MM.1S (cell line): ENCODE data around the gene TEP1.

ENCODE experiments used
- DNase-seq: peaks from one replicate; pipeline ENCODE4 v3.0.0-alpha.2; 2015
- H2AFZ ChIP-seq: fragments of 300-600 bp; sonication (generic); 2 replicates; pipeline ENCODE4 v1.6.0; 2016; ENCODE audit warnings: antibody characterized with exemption, low read length
- H3F3A ChIP-seq: fragments of 300-600 bp; sonication (generic); 2 replicates; pipeline ENCODE4 v1.6.1; 2016; ENCODE audit warnings: mild to moderate bottlenecking, antibody characterized with exemption, low read length, moderate library complexity, mixed read lengths; ENCODE audit not compliant: insufficient read depth
- H3K27ac ChIP-seq: fragments of 300-600 bp; sonication (generic); 2 replicates; pipeline ENCODE4 v1.5.1; 2016; ENCODE audit warnings: mild to moderate bottlenecking, low read length
- H3K27me3 ChIP-seq: fragments of 300-600 bp; sonication (generic); replicated peaks from 2 replicates; pipeline ENCODE4 v1.6.0; 2016; ENCODE audit warnings: low read length; ENCODE audit not compliant: insufficient read depth
- H3K36me3 ChIP-seq: fragments of 300-600 bp; sonication (generic); replicated peaks from 2 replicates; pipeline ENCODE4 v1.6.1; 2016; ENCODE audit warnings: mild to moderate bottlenecking, low read length, mixed read lengths; ENCODE audit not compliant: insufficient read depth
- H3K4me1 ChIP-seq: fragments of 300-600 bp; sonication (generic); 2 replicates; pipeline ENCODE4 v1.6.1; 2016; ENCODE audit warnings: low read length, mixed read lengths
- H3K4me2 ChIP-seq: fragments of 300-600 bp; sonication (generic); 2 replicates; pipeline ENCODE4 v1.6.0; 2016; ENCODE audit warnings: low read depth, low read length
- H3K4me3 ChIP-seq: fragments of 300-600 bp; sonication (generic); 2 replicates; pipeline ENCODE4 v1.5.1; 2016; ENCODE audit warnings: low read length, mixed read lengths
- H3K79me2 ChIP-seq: fragments of 300-600 bp; sonication (generic); 2 replicates; pipeline ENCODE4 v1.6.1; 2016; ENCODE audit warnings: mixed run types, low read length, mixed read lengths
- H3K9ac ChIP-seq: fragments of 300-600 bp; sonication (generic); 2 replicates; pipeline ENCODE4 v1.6.1; 2016; ENCODE audit warnings: low read length, mixed read lengths
- H3K9me2 ChIP-seq: fragments of 300-600 bp; sonication (generic); replicated peaks from 2 replicates; pipeline ENCODE4 v1.6.1; 2016; ENCODE audit warnings: mild to moderate bottlenecking, low read length, mixed read lengths; ENCODE audit not compliant: insufficient read depth
- H3K9me3 ChIP-seq: fragments of 300-600 bp; sonication (generic); replicated peaks from 2 replicates; pipeline ENCODE4 v1.6.1; 2016; ENCODE audit warnings: mild to moderate bottlenecking, low read length, mixed read lengths; ENCODE audit not compliant: insufficient read depth
- H4K20me1 ChIP-seq: fragments of 300-600 bp; sonication (generic); 2 replicates; pipeline ENCODE4 v1.6.1; 2016; ENCODE audit warnings: mild to moderate bottlenecking, low read length, moderate library complexity, mixed read lengths; ENCODE audit not compliant: insufficient read depth
- CTCF ChIP-seq: fragments of 300-600 bp; sonication (generic); IDR thresholded peaks from 2 replicates; pipeline ENCODE4 v1.5.1; 2016; ENCODE audit warnings: antibody characterized with exemption, low read length, mixed read lengths
- EZH2 ChIP-seq: fragments of 300-600 bp; sonication (generic); optimal IDR thresholded peaks from 2 replicates; pipeline ENCODE3; 2017; ENCODE audit warnings: low read depth, mild to moderate bottlenecking, antibody characterized with exemption, low read length, mixed read lengths
- EZH2phosphoT487 ChIP-seq: fragments of 300-600 bp; sonication (generic); IDR thresholded peaks from 2 replicates; pipeline ENCODE4 v1.6.1; 2018; ENCODE audit warnings: antibody characterized with exemption, low read length

TEP1 gene

DNA sequence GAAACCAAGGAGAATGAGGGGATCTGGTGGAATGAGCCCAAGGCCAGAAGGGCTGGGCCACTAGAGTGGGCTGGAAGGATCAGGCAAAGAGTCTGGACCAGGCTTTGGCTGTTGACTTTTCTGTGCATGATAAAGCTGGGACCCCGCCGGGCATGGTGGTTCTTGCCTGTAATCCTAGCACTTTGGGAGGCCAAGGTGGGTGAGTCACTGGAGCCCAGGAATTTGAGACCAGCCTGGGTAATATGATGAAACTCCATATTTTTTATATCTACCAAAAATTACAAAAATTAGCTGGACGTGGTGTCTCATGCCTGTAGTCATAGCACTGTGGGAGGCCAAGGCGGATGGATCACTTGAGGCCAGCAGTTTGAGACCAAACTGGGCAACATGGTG is 23.1 kb upstream of the TEP1 start:
- Histone ChIP-seq H3K4me1 (no peaks in the 10 kb centered on the region), H4K20me1 (no peaks in the 10 kb centered on the region), H3K79me2 (no peaks in the 10 kb centered on the region), H3F3A (no peaks in the 10 kb centered on the region), H3K36me3 (no peaks in the 10 kb centered on the region), H3K27ac (no peak overlapping the region), H2AFZ (no peak overlapping the region), H3K4me3 (no peak overlapping the region), H3K27me3 (no peaks in the 10 kb centered on the region), H3K9ac (no peak overlapping the region), H3K9me2 (no peaks in the 10 kb centered on the region), H3K9me3 (no peaks in the 10 kb centered on the region), H3K4me2 (no peak overlapping the region)
- no peak for TF ChIP-seq EZH2phosphoT487
- TF ChIP-seq CTCF, result no peak
- no peak for TF ChIP-seq EZH2
- no peak for DNase-seq

DNA sequence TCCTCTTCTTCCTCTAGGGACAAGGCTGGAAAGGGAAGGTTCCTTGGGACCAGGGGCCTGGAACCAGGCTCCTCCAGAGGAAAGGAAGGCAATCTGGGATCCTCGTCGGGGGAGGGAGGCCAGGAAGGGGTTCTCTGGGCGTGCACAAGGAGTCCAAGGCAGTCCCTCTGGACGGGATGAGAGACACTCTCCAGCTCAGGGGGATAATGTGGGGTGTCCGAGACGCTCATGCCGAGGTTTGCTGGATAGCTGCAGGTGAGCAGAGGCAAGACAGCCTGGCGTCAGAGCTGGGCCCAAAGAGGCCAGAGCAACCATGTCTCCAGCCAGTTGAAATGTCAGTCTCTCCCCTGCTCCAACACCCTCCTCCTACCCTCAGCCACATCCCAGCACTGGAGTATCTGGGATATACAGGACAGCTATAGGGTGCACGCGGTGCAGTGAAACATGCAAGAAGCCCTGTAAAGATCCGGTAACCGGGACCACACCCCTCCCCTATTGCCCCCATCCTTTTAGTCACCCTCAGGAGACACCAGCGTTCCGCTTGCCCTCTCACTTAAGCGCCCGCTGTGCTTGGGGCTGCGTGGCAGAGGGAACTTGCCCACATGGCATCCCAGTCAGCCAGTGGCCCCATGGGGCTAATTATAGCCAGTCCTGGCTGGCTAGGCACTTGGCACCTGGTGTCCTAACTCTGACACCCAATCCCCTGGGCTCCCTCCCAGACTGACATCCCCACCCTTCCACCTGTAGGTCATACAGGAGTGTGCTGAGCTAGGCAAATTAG is 22.5 kb upstream of the TEP1 start, which contains the start of gene KLHL33:
Gene KLHL33, minus strand, starts transcription at position 585 of the 781 bp plus-strand sequence. Its CDS starts 355 bp downstream, at position 230.
- no peaks in the 10 kb centered on the region for H3F3A ChIP-seq
- no peak within 1 kb of the TSS for H3K4me3 ChIP-seq
- no peaks in the 10 kb centered on the region for H3K9me3 ChIP-seq
- H3K27ac ChIP-seq, result no peak within 1 kb of the TSS
- no peak within 1 kb of the TSS for H2AFZ ChIP-seq
- H3K4me2 ChIP-seq, result no peak within 1 kb of the TSS
- no peaks in the 10 kb centered on the region for H3K27me3 ChIP-seq
- H3K9ac ChIP-seq, result no peak within 1 kb of the TSS
- no peaks in the 10 kb centered on the region for H3K9me2 ChIP-seq
- H3K36me3 ChIP-seq, result no peaks in the 10 kb centered on the region
- TF ChIP-seq EZH2, result no peak
- TF ChIP-seq EZH2phosphoT487, result no peak
- TF ChIP-seq CTCF, result no peak
- no peak for DNase-seq
- no peaks in the 10 kb centered on the region for H3K79me2 ChIP-seq
- H4K20me1 ChIP-seq, result no peaks in the 10 kb centered on the region
- H3K4me1 ChIP-seq, result no peaks in the 10 kb centered on the region

GRCh38 chr14:20434701-20435581 is 21.6 kb upstream of the TEP1 start:
- H3K4me1 ChIP-seq, result no peaks in the 10 kb centered on the region
- no peak overlapping the region for H3K27ac ChIP-seq
- H3K4me2 ChIP-seq, result no peak overlapping the region
- DNase-seq, result no peak
- TF ChIP-seq EZH2phosphoT487, result no peak
- TF ChIP-seq EZH2, result no peak
- TF ChIP-seq CTCF, result no peak
- no peaks in the 10 kb centered on the region for H3K9me2 ChIP-seq
- H2AFZ ChIP-seq, result no peak overlapping the region
- H3K9ac ChIP-seq, result no peak overlapping the region
- H3K27me3 ChIP-seq, result no peaks in the 10 kb centered on the region
- no peaks in the 10 kb centered on the region for H3F3A ChIP-seq
- H3K36me3 ChIP-seq, result no peaks in the 10 kb centered on the region
- H4K20me1 ChIP-seq, result no peaks in the 10 kb centered on the region
- no peaks in the 10 kb centered on the region for H3K9me3 ChIP-seq
- no peaks in the 10 kb centered on the region for H3K79me2 ChIP-seq
- no peak overlapping the region for H3K4me3 ChIP-seq
